ENCODE results near the gene RNF175.

RNF175 gene

DNA sequence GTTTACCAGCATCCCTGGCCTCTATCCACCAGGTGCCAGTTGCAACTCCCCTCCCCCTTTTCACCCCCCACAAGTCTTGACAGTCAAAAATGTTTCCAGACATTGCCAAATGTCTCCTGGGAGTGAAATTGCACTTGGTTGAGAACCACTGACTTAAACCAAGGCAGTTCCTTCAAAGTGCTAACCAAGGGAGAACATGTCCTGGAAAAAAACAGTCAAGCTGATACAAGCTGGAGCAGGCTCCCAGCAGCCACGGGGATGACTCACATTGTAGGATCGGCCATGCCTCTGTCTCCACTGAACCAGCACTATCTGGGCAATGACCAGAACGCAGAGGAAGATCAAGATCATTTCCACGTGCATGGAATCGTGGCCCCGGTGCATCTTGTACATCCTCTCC is 11.4 kb downstream of the RNF175 start:
- DNase-seq (ENCODE audit: low spot score): peak; percentile 69

DNA sequence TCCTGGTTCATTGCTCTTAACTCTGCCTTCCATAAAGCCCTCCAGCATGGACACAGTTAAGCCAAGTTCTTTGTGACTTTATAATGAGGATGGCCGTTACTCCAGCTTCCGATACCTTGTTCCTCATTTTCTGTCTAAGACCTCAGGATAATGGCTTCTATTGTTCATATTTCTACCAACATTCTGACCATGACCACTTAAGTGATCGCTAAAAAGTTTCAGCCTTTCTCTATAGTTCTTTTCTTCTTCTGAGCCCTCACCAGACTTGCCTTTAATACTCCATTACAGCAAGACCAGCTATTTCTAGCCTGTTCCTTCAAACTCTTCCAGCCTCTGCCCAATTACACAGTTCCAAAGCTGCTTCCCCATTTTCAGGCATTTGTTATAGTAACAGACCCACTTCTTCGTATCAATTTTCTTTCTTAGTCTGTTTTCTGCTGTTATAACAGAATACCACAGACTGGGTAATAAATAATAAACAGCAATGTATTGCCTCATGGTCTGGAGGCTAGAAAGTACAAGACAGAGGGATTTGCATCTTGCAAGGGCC is 12.3 kb downstream of the RNF175 start:
- no peak for DNase-seq (ENCODE audit: low spot score)

DNA sequence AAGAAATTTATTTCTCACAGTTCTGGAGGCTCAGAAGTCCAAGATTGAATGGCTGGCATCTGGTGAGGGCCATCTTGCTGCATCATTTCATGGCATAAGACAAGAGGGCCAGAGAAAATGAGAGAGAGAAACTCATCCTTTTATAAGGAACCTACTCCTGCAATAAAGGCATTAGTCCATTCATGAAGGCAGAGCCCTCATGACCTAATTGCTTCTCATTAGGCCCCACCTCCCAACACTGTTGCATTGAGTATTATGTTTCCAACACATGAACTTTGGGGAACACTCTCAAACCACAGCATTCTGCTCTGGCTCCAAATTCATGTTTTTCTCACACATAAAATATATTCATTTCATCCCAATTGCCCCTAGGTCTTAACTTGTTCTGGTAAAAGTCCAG is 14.2 kb downstream of the RNF175 start:
- no peak for DNase-seq (ENCODE audit: low spot score)

DNA sequence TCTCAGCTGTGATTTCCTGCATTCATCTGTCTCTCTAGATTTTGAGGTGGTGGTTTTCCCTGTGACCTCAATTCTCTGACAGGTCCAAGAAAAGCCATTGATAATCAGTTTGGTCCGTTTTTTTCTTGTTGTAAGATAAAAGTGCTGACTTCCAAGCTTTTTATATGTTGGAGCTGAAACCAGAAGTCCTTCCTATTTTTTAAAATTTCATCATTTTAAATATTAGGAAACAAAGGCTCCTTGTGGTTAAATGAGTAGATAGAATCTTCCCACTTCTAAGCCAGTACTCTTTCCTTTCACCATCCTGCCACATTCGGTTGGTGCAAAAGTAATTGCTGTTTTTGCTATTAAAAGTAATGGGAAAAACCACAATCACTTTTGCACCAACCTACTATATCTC is 18.3 kb downstream of the RNF175 start:
- no peak for DNase-seq (ENCODE audit: low spot score)

DNA sequence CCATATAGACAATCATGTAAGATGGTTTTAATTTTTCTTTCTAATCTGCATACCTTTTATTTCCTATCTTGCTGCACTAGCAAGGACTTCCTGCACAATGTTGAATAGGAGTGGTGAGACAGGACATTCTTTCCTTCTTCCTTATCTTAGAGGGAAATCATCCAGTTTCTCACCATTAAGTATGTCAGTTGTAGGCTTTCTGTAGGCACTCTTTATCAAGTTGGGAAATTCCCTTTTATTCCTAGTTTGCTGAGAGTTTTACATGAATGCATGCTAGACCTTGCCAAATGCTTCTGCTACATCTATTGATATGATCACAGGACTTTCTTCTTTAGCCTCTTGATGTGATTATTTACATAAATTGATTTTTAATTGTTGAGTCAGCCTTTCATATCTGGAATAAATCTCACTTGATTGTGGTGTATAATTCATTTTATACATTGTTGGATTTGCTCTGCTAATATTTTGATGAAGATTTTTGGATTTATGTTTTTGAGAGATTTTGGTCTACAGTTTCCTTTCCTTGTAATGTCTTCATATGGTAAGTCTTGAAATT is 23.8 kb downstream of the RNF175 start:
- DNase-seq (ENCODE audit: low spot score): no peak

DNA sequence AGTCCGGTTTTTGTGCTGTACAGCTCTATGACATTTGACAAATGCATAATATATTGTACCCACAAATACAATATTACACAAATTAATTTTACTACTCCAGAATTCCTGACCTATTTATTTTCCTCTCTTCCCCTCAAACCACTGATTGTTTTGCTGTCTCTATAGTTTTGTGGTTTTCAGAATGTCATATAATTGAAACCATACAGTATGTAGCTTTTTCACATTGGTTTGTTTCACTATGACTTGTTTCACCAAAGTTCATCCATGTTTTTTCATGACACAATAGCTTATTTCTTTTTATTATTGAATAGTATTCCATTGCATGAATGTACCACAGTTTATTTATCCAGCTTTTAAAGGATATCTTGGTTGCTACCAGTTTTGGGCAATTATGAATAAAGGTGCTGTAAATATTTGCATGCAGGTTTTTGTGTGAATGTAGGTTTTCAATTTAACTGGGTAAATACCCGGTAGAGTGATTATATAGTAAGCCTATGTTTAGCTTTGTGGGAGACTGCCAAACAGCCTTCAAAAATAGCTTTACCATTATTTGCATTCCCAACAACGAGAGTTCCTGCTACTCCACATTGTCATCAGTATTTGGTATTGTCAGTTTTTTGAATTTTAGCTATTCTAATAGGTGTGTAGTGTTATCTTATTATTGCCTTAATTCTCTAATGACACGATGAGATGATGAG is 25.9 kb downstream of the RNF175 start:
- DNase-seq (ENCODE audit: low spot score): no peak

DNA sequence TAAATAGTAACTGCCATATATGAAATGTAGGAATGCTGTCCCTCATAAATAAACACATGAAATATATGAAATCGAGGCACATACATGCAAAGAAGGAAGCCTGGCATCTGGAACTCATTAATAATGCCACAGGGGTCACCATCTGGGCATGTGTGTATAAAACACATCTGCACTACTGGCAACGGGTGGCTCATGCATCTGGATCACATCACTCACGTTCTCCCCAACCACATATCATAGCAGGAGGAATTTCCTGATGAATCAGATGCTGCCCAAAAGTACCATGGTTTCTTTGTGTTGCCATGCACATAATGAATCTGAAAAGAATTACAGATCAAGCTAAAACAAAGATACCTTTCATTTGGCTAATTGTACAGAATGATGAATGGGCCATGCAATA is 28.6 kb downstream of the RNF175 start:
- peak; percentile 72 for DNase-seq (ENCODE audit: low spot score)

DNA sequence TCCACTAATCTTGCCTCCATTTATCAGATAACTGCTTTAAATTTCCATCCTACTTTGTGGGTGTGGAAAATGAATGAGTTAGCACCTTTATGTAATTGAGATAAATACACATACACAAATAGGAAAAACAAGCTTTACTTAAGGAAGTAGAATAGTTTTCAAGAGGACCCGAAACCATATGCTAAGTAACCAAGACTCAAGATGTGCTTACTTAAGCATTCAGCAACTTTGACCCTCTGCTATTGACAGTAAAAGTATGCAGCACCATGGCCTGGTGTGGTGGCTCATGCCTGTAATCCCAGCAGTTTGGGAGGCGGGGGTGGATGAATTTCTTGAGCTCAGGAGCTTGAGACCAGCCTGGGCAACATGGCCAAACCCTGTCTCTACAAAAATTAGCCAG is 29.9 kb downstream of the RNF175 start:
- DNase-seq (ENCODE audit: low spot score): no peak

DNA sequence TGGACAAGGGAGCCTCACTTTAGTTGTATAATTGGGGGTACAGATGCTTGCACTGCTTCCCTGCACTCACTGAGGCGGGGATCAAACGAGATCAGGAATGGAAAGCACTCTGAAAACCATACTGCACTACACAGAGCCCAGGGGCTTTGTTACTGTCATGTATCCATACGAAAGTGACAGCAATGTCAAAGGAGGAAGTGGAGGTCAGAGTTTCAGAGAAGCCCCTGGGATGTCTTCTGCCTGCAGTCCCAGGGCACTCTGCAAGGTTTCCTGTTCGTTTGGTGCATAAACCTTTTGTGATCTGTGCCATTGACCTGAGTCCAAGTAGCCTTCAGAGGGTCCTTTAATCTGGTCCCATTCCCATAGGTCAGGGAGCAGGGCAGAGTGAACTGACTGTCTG is 31.2 kb downstream of the RNF175 start:
- DNase-seq (ENCODE audit: low spot score): no peak

DNA sequence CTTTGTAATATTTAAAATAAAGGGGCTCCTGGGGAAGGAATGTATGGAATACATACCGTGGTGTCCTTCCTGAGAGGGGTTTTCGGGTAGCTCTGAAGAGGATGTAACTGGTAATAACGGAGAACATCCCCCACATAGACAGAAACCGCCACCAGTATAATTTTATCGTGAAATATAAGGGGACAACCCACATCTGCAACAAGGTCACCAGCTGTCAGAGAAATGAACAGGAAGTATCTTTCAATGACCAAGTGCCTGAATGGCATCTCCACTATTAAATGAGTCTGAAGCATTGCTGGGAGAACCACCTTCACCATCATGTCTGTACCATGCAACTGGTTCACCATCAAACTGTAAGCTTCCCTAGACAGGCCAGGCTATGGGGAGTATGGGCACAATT is 31.7 kb downstream of the RNF175 start:
- DNase-seq (ENCODE audit: low spot score): no peak

DNA sequence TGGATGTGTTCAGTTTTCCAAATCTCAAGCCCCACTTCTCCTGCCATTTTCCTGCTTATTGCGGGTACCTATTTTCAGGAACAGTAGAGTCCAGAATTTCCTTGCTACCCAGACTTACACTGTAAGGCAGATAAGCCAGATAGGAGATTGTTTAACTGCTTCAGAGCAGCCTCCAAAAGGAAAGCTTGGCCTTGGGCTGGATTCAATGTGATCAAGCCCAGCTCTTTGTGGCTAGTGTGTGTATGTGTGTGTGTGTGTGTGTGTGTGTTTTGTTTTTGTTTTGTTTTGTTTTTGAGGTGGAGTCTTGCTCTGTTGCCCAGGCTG is 34.0 kb downstream of the RNF175 start:
- no peak for DNase-seq (ENCODE audit: low spot score)

DNA sequence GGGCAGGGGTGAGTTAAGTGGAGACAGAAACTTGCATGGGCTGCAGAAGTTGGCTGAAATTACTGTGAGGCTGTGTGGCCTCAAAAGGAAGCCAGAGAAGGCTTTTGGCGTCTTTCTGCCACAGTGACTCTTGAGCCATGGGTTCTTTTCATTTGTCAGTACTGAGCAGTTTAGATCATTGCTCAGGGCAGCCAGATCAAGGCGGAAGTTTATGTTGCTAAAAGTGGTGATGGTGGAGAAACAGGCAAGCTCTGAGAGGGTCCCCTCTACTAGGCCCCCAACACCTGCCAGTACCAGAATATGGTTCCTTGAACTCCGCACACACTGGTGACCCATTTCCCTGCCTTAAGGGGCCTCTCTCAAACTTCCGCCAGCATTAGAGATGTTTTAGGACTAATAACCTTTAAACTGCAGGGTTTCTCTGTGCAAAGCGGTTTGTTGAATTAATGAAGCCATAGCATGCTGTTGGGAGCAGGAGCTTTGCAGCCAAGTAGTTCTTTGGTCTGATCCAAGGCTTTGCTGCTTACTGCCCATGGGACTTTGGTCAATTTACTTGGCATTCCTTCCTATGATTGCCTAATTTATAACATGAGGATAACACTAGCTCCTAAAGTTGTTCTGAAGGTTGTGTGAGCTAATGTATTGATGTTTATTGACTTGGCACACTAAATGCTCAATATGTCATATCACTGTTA is 34.5 kb downstream of the RNF175 start:
- no peak for DNase-seq (ENCODE audit: low spot score)

DNA sequence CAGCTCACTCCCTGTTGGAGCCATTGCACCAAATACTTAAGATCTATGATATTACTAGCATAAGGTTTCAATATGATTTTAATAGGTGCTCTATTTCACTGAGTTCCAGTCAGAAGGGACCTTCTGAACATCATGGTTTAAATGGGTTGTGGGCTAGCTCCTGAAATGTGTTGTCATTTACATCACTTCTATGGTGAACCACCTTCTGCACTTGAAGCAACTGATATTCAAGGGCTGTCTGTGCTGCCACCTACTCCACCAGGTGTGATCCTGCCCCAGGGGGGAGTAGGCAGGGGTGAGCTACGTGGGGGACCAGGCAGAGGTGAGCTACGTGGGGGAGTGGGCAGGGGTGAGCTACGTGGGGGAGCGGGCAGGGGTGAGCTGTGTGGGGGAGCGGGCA is 35.2 kb downstream of the RNF175 start:
- DNase-seq (ENCODE audit: low spot score): no peak

DNA sequence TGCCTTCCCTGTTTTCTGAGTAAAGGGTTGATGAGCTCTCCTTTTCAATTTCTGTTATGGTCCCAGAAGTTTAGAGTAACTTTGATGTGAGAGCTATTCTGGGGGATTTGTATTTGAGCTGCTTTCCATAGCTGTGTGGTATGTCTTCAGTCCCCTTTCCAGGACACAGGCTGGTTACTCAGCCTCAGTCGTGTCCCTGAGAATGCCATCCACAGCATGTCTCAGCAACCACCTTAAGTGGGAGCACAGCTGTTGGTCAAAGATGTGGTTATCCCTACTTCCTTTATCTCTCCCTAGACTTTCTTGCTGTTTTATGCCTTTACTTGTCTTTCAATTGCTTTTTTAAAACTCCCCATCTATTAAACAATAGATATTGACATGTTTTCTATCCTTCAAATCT is 37.8 kb downstream of the RNF175 start:
- DNase-seq (ENCODE audit: low spot score): no peak

DNA sequence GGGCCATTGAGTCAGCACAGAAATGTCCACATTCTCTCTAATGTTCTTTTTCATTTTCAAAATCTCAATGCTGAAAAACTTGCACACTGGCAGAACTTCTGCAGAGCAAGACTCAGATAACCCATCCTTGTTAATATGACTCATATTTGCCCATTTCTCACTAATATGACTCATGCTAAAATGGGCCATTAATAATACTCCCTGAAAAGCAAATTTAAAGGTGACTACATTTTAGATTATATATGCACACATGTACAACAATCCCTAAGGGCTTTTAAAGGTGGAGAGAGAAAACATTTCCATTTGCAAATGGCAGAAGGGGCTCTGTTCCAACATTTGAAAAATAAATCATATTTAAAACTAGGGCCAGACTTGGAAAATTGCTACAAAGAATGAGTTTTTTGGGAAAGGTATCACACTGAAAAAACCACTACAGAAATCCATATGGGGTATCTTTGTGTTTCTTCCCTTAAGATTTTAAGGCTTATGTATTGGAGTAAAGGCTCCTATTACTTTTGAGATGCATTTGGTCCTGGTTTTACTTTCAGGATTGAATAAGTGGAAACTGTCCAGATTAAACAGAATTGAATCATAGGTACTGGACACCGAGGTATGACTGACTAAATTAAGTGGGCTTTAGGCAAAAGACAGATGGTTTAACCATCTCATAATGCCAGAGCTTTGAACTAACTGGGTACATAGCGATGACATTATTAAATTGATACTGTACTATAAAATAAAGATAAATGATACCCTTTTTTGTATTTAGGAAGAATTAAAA is 45.8 kb downstream of the RNF175 start:
- no peak for DNase-seq (ENCODE audit: low spot score)

DNA sequence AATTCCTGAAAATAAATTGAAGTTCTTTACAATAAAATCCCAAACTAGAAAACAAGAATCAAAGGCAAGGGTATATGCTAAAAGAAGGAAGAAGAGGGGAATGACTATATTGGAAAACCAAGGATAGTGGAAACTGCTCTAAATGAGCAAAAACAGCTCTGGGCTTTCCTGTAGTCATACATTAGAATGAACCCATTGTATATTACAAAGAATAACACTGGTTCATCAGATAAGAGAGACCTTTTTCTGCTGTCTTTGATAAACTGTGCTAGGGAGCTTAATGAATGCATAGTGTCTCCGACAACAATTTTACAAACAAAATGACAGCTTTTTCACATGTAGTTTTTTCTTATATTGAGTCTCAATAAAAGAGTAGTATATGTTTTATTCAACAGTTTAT is 49.1 kb downstream of the RNF175 start:
- no peak for DNase-seq (ENCODE audit: low spot score)

DNA sequence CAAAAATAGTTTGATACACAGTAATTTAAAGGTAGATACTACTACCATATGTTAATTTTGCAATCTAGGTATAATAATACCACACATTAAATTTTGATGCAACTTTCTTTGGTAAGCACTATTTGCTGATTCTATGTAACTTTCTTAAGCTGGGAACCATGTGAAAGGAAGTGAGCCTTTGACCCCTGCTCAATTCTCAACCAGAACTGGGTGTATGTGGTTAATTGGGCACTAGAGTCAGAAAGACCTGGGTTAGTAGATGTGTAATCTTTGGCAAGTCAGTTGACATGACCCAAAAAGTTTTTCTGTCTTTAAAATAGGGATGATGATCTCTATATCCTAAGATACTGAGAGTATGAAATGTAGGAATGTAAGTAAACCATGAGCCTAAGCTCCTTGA is 53.3 kb downstream of the RNF175 start:
- DNase-seq (ENCODE audit: low spot score): no peak

DNA sequence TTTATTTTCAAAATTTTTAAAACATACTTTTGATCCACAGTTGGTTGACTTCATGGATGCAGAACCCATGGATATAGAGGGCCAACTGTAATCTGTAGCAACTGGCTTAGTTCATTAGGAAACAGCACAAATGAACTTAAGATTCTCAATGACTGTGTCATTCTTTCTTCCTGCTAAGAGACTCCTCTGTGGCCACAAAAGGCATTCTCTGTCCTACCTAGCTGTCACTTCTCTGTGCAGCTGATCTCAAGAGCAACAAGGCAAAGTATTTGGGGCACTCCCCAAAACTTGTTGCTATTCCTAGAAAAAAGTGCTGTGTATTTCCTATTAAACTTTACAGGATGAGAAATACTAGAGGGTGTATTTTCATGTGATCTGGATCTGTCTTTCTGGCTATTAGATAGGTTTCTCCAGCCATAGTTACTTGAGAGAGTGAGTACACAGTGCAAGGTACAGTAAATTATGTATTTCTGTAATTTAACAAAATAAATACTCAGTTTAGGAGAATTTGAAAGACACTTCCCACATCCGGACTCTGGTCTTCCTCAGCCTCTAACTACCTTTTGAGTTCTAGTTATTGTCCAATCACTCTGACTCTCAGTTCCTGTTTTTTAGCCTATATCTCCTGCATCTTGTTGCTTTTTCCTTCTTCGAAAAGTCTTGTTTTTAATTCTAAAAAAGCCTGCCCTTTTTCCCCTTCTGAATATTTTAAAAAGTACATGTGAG is 53.9 kb downstream of the RNF175 start:
- DNase-seq (ENCODE audit: low spot score): no peak

DNA sequence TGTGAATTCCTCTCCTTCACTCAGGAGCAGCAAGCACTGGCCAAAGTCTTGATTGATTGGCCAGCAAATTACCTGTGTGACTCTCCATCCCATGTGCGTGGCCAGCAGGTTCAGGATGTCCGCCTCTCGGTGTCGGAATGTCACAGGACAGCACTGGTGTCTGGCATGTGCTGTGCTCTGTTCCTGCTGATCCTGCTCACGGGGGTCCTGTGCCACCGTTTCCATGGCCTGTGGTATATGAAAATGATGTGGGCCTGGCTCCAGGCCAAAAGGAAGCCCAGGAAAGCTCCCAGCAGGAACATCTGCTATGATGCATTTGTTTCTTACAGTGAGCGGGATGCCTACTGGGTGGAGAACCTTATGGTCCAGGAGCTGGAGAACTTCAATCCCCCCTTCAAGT is 55.3 kb downstream of the RNF175 start:
- DNase-seq (ENCODE audit: low spot score): no peak

DNA sequence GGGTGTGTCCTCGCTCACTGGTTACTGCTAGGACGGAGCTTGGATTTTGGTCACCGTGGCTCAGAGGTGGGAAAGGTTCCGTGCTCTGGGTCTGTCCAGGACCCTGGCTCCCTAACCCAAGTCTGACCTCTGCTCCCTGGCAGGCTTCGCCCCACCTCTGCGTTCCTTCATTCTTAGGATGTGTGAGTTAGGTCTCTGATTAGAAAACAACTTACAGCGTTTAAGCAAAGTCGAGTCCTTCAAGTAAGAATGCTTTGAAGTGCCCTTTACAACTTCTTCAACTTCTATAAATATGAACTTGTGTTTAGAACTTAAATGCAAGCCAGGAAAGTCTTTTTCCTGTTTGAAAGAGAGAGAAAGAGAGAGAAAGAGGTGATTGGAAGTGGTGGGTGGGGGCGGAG is 74.9 kb downstream of the RNF175 start:
- no peak for DNase-seq (ENCODE audit: low spot score)

DNA sequence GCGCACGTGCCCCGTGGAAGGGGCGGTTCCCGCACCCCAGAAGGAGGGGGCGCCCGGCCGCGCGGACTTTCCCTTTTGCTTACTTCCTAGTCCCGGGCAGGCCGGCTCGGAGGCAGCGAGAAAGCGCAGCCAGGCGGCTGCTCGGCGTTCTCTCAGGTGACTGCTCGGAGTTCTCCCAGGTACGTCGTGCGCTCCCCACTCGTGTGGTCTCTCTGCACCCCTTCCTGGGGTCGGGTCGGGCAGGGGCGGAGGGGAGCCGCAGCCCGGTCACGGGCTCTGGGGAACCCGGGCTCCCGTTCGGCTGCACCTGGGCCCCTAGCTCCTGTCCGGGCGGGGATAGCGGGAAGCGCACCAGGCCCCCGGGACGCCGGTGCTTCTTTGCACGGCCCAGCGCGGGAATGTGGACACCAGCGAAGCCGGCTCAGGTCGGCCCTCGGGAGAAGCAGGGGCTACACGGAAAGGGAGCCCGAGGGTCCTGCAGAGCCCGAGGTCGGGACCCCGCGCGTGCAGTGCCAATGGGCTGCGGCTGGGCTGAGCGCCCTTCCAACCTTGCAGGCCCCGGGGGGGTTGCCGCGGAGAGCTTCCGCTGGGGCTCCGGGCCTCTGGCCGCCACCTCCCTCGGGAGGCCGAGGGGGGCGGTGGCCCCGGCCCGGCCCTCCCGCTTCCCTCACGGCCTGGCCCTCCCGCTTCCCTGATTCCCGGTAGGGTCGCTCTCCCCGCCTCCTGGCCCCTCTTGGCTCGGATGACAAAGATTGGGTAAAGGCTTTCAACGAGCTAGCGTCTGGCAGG is 75.4 kb downstream of the RNF175 start, which contains the start of gene TLR2:
Gene TLR2 (plus strand): TSS at position 99 of the 789 bp plus-strand sequence. CDS start 18,628 bp downstream, outside the sequence.
- DNase-seq (ENCODE audit: low spot score): peak; percentile 61

Measured in GM03348 (cell line).